22Rv1 (cell line): ENCODE results near the gene ULK3.

Experiments
- CTCF ChIP-seq: fragments of 450-650 bp; IDR thresholded peaks from 2 replicates; pipeline ENCODE4 v1.5.1; 2017; ENCODE audit warnings: mild to moderate bottlenecking
- ZFX ChIP-seq: fragments of 450-650 bp; IDR thresholded peaks from 2 replicates; pipeline ENCODE4 v1.6.1; 2017; ENCODE audit warnings: antibody characterized with exemption, borderline replicate concordance

- no peak for TF ChIP-seq CTCF
- TF ChIP-seq ZFX = no peak
These were observed 33.0 kb downstream of the ULK3 start for GRCh38 chr15:74809956-74810355.
